ENCODE measurements around the gene NOSTRIN.

- TF ChIP-seq CTCF (conservative IDR thresholded peaks at IDR 0.05; ENCODE audit: low read length) (no peak), EZH2phosphoT487 (IDR thresholded peaks at IDR 0.05; ENCODE audit: borderline replicate concordance) (no peak)
These were observed 5.7 kb upstream of the NOSTRIN start for GRCh38 chr2:168796583-168797285.
